ENCODE measurements around the gene NUDT16L1.

- TF ChIP-seq POLR2AphosphoS5 (IDR thresholded peaks at IDR 0.05; ENCODE audit: borderline replicate concordance, low read depth, low read length): no peak
- TF ChIP-seq EZH2 (IDR thresholded peaks at IDR 0.05): no peak
Observed at GRCh38 chr16:4700997-4701743, 7.8 kb downstream of the NUDT16L1 start.
